Activated CD4-positive, alpha-beta T cell treated with anti-CD3 and anti-CD28 coated beads for 36 hours (primary cell): Measurements from ENCODE around the gene ELMO1. TPM values are rescaled to one million over a fixed set of nuclear protein-coding genes. Genes with fewer than 3 reads are reported as not detected.

Experiments used
- ATAC-seq: fragments of 200-7000 bp; cut with Tn5 transposase; one replicate; pipeline ENCODE4 v1.10.0; 2021; ENCODE audit warnings: mild to moderate bottlenecking, moderate library complexity
- CTCF ChIA-PET: fragments of 350-600 bp; sonication (Branson Sonifier 250); formaldehyde crosslinking; loops from one replicate; lab custom pipeline; 2021; ENCODE audit warnings: antibody characterized with exemption; lab: Charles Lee
- POLR2A ChIA-PET: fragments of 350-600 bp; sonication (Branson Sonifier 250); formaldehyde crosslinking; loops from one replicate; lab custom pipeline; 2021; ENCODE audit warnings: antibody characterized with exemption, inconsistent platforms; lab: Charles Lee
- DNase-seq: peaks from one replicate; pipeline ENCODE4 v3.0.0-alpha.2; 2020
- H3K27ac Mint-ChIP-seq: one replicate; pipeline ENCODE4 v1.8.0; 2021; ENCODE audit warnings: mixed read lengths
- H3K27me3 Mint-ChIP-seq: one replicate; pipeline ENCODE4 v1.8.0; 2021; ENCODE audit warnings: mixed read lengths
- H3K36me3 Mint-ChIP-seq: one replicate; pipeline ENCODE4 v1.8.0; 2021; ENCODE audit warnings: low read depth, mixed read lengths
- H3K4me1 Mint-ChIP-seq: one replicate; pipeline ENCODE4 v1.8.0; 2021; ENCODE audit warnings: mixed read lengths
- H3K4me3 Mint-ChIP-seq: one replicate; pipeline ENCODE4 v1.8.0; 2021; ENCODE audit warnings: mild to moderate bottlenecking, moderate library complexity, mixed read lengths
- H3K9me3 Mint-ChIP-seq: one replicate; pipeline ENCODE4 v1.8.0; 2021; ENCODE audit warnings: low read depth, mixed read lengths
- intact Hi-C, 2 experiments: fragments of 100-400 bp; cut with DNase I in 1 of 2; cut with micrococcal nuclease in 1 of 2; formaldehyde crosslinking; loops; one replicate each; pipeline versions ENCODE4 v1.14.2 to v1.15.1; 2022 to 2024; cut with DNase I, micrococcal nuclease
- total RNA-seq, 2 experiments: library from RNA; stranded (reverse); gene quantifications; one replicate each; pipeline ENCODE4 v1.2.3, GENCODE V29; 2021

ELMO1 gene
- total RNA-seq, 2 experiments from 2014 or later, result 96.2 to 173 TPM

- intact Hi-C loops, result no loop called here
- Mint-ChIP-seq H3K36me3 (peaks cover 34% of the 10 kb centered on the region), H3K4me1 (peaks cover 70% of the 10 kb centered on the region), H3K9me3 (no peaks in the 10 kb centered on the region), H3K4me3 (no peak overlapping the region), H3K27ac (no peak overlapping the region), H3K27me3 (no peaks in the 10 kb centered on the region)
- ChIA-PET CTCF (interaction anchor here (0.8 to 1.7 kb wide), 2 partner anchors 10 to 440 kb away, joined by 3 to 5 read pairs; no protein-coding TSS in a partner anchor), POLR2A (no interaction called here)
- DNase-seq (no peak), ATAC-seq (no peak)
Observed at GRCh38 chr7:37112218-37112617, 336.4 kb downstream of the ELMO1 start.

DNA sequence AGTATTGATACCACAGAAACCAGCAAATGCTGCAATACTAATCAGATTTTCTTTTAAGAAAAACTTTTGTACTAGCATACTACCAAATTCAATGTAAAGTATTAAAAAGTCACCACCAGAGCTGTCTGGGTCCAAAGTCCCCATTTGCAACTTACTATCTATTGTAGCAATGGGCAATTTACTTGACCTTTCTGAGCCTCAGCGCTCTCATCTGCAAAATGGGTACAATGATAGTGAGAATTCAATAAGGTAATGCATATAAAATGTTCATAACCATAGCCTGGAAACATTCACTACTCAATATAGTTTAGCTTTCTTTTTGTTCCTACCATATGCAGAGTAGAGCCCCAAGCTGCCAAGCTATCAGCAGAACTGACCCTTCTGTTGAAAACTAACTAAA lies 337.2 kb downstream of the ELMO1 start:
- Mint-ChIP-seq H3K36me3 (peaks cover 37% of the 10 kb centered on the region), H3K27me3 (no peaks in the 10 kb centered on the region), H3K4me1 (peaks cover 63% of the 10 kb centered on the region), H3K4me3 (no peak overlapping the region), H3K27ac (no peak overlapping the region), H3K9me3 (no peaks in the 10 kb centered on the region)
- ATAC-seq (no peak), DNase-seq (no peak)
- ChIA-PET CTCF (interaction anchor here (0.8 to 1.7 kb wide), 2 partner anchors 9 to 439 kb away, joined by 3 to 5 read pairs; no protein-coding TSS in a partner anchor), POLR2A (no interaction called here)
- intact Hi-C loops, result no loop called here

GRCh38 chr7:37110660-37111424 lies 337.8 kb downstream of the ELMO1 start:
- no peaks in the 10 kb centered on the region for H3K27me3 Mint-ChIP-seq
- peaks cover 59% of the 10 kb centered on the region for H3K4me1 Mint-ChIP-seq
- H3K27ac Mint-ChIP-seq, result peak overlapping the region; percentile 9
- H3K4me3 Mint-ChIP-seq, result no peak overlapping the region
- CTCF ChIA-PET, result interaction anchor here (1.7 kb wide), 1 partner anchor 8 kb away, joined by 5 read pairs; no protein-coding TSS in a partner anchor
- H3K9me3 Mint-ChIP-seq, result no peaks in the 10 kb centered on the region
- no peak for ATAC-seq
- POLR2A ChIA-PET, result no interaction called here
- DNase-seq, result no peak
- intact Hi-C loops, result no loop called here
- H3K36me3 Mint-ChIP-seq, result peaks cover 38% of the 10 kb centered on the region

GRCh38 chr7:37109843-37110242 lies 338.8 kb downstream of the ELMO1 start:
- H3K4me3 Mint-ChIP-seq, result no peak overlapping the region
- no peaks in the 10 kb centered on the region for H3K27me3 Mint-ChIP-seq
- no peak for ATAC-seq
- no peak overlapping the region for H3K27ac Mint-ChIP-seq
- POLR2A ChIA-PET, result no interaction called here
- H3K36me3 Mint-ChIP-seq, result peaks cover 42% of the 10 kb centered on the region
- CTCF ChIA-PET, result no interaction called here
- intact Hi-C loops, result no loop called here
- H3K9me3 Mint-ChIP-seq, result no peaks in the 10 kb centered on the region
- peaks cover 54% of the 10 kb centered on the region for H3K4me1 Mint-ChIP-seq
- DNase-seq, result no peak

GRCh38 chr7:37109016-37109683 lies 339.5 kb downstream of the ELMO1 start:
- no peak for ATAC-seq
- Mint-ChIP-seq H3K4me1 (peaks cover 49% of the 10 kb centered on the region), H3K4me3 (no peak overlapping the region), H3K27ac (no peak overlapping the region), H3K36me3 (peaks cover 41% of the 10 kb centered on the region), H3K9me3 (no peaks in the 10 kb centered on the region), H3K27me3 (no peaks in the 10 kb centered on the region)
- POLR2A ChIA-PET, result no interaction called here
- no peak for DNase-seq
- intact Hi-C loops, result no loop called here
- CTCF ChIA-PET, result no interaction called here

GRCh38 chr7:37108615-37109014 lies 340.0 kb downstream of the ELMO1 start:
- Mint-ChIP-seq H3K4me3 (no peak overlapping the region), H3K4me1 (peaks cover 44% of the 10 kb centered on the region), H3K27me3 (no peaks in the 10 kb centered on the region), H3K27ac (no peak overlapping the region), H3K9me3 (no peaks in the 10 kb centered on the region), H3K36me3 (peaks cover 38% of the 10 kb centered on the region)
- CTCF ChIA-PET, result no interaction called here
- intact Hi-C loops, result no loop called here
- POLR2A ChIA-PET, result no interaction called here
- peak; percentile 75 for ATAC-seq
- DNase-seq, result peak; percentile 25

GRCh38 chr7:37107047-37107750 lies 341.5 kb downstream of the ELMO1 start:
- ChIA-PET CTCF (interaction anchor here (0.6 to 1.2 kb wide), 2 partner anchors 9 to 585 kb away, joined by 4 to 9 read pairs; no protein-coding TSS in a partner anchor), POLR2A (no interaction called here)
- H3K27me3 Mint-ChIP-seq, result no peaks in the 10 kb centered on the region
- ATAC-seq, result no peak
- H3K36me3 Mint-ChIP-seq, result peaks cover 33% of the 10 kb centered on the region
- H3K9me3 Mint-ChIP-seq, result no peaks in the 10 kb centered on the region
- intact Hi-C loops, result no loop called here
- peaks cover 47% of the 10 kb centered on the region for H3K4me1 Mint-ChIP-seq
- DNase-seq, result no peak
- H3K4me3 Mint-ChIP-seq, result no peak overlapping the region
- H3K27ac Mint-ChIP-seq, result no peak overlapping the region

DNA sequence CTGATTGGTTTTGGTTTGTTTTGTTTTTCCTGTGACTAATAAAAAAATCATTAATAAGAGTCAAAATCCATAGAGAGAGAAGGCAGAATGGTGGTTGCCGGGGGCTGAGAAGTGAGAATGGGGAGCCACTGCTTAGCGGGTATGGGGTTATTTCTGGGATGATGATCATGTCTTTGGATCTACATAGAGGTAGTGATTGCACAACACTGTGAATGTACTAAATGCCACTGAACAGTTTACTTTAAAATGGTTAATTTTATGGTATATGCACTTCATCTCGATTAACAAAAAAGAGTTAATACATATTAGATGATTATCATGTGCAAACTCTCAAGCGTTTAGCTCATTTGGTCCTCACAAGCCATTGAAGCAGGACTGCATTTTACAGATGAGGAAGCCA lies 342.9 kb downstream of the ELMO1 start:
- Mint-ChIP-seq H3K4me1 (peaks cover 55% of the 10 kb centered on the region), H3K9me3 (no peaks in the 10 kb centered on the region), H3K27me3 (no peaks in the 10 kb centered on the region), H3K4me3 (no peak overlapping the region), H3K36me3 (peaks cover 29% of the 10 kb centered on the region), H3K27ac (no peak overlapping the region)
- POLR2A ChIA-PET, result no interaction called here
- no peak for ATAC-seq
- no peak for DNase-seq
- intact Hi-C loops, result no loop called here
- CTCF ChIA-PET, result interaction anchor here (0.6 kb wide), 1 partner anchor 618 kb away, joined by 3 read pairs; no protein-coding TSS in a partner anchor

DNA sequence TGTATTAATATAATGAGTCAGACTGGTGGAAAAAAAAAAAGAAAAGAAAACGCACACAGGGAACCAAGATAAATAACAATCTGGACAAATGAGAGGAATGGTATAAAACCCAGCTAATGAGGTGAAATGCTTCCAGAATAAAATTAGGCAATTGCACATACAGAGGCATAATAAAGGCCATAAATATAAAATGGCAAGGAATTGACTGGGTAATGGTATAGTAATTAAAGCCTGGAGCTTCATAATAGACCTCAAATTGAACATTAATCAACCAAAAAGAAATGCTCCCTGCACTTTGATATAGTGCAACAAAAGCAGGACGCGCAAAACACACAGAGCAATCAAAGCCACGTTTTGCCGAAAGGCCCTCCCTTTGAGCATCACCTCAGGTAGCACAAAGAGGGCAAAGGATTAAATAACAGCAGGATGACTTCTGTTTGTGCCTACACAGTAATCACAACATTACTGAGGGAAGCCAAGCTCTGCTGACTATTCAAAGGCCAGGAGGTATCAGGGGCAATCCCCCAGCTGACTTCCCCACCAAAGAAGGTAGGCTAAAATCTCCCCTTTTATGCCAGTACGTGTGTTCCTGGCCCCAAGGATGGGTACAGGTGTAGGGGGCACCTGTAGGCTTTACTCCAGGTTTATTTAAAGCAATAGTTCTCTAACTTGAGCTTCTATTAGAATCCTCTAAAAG lies 343.7 kb downstream of the ELMO1 start:
- ChIA-PET POLR2A (no interaction called here), CTCF (interaction anchor here (0.6 to 0.8 kb wide), 3 partner anchors 18 to 617 kb away, joined by 3 to 4 read pairs (median 3); no protein-coding TSS in a partner anchor)
- Mint-ChIP-seq H3K9me3 (no peaks in the 10 kb centered on the region), H3K4me3 (no peak overlapping the region), H3K27ac (no peak overlapping the region), H3K4me1 (peaks cover 58% of the 10 kb centered on the region), H3K27me3 (no peaks in the 10 kb centered on the region), H3K36me3 (peaks cover 34% of the 10 kb centered on the region)
- ATAC-seq (no peak), DNase-seq (no peak)
- intact Hi-C loops, result no loop called here

- DNase-seq (no peak), ATAC-seq (no peak)
- Mint-ChIP-seq H3K4me1 (peaks cover 43% of the 10 kb centered on the region), H3K27ac (no peak overlapping the region), H3K4me3 (no peak overlapping the region), H3K27me3 (no peaks in the 10 kb centered on the region), H3K9me3 (no peaks in the 10 kb centered on the region), H3K36me3 (peaks cover 23% of the 10 kb centered on the region)
- intact Hi-C loops, result no loop called here
- CTCF ChIA-PET, result interaction anchor here (0.7 to 0.8 kb wide), 2 partner anchors 9 to 100 kb away, joined by 3 to 5 read pairs; no protein-coding TSS in a partner anchor
- POLR2A ChIA-PET, result no interaction called here
Observed at GRCh38 chr7:37102518-37103137, 346.0 kb downstream of the ELMO1 start.
